OCI-LY3 (cell line): ENCODE data around the gene ATP1A4.

Experiments used
- CTCF ChIP-seq: fragments of 200-600, 300-600 bp; sonication (generic); IDR thresholded peaks from 2 replicates; pipeline ENCODE4 v1.5.1; 2014; ENCODE audit warnings: antibody characterized with exemption, low read length, low read depth
- EZH2phosphoT487 ChIP-seq: fragments of 200-600 bp; shearing (Covaris generic); IDR thresholded peaks from 2 replicates; pipeline ENCODE4 v1.6.1; 2018; ENCODE audit warnings: antibody characterized with exemption, mixed run types, low read depth

GRCh38 chr1:160167056-160167455 is 15.7 kb downstream of the ATP1A4 start:
- no peak for TF ChIP-seq CTCF
- no peak for TF ChIP-seq EZH2phosphoT487
